ENCODE data around the gene DCTN4.
"Not testable (repeated sequence)": the region's sequence is repeated elsewhere in the genome, so short reads cannot be mapped to it uniquely, and the experiment has no call there.

DCTN4 gene

GRCh38 chr5:150758531-150759333 lies at the start of gene DCTN4:
Gene DCTN4 (minus strand): TSS chr5:150759017. CDS start chr5:150758993, 24 bp downstream.
- Histone ChIP-seq H3K27ac (ENCODE audit: low read depth, low read length) (peak within 1 kb of the TSS; percentile 90), H3K79me2 (ENCODE audit: control insufficient read depth, insufficient read depth, low read length, unreplicated experiment) (peaks cover 44% of the 10 kb centered on the region), H3K27me3 (ENCODE audit: insufficient read depth, low read length) (no peaks in the 10 kb centered on the region), H3K4me1 (ENCODE audit: control insufficient read depth, insufficient read depth, low read length, unreplicated experiment) (peaks cover 25% of the 10 kb centered on the region), H3K36me3 (ENCODE audit: insufficient read depth, low read length) (peaks cover 18% of the 10 kb centered on the region), H2AFZ (ENCODE audit: low read length, unreplicated experiment) (peak within 1 kb of the TSS; percentile 99), H3K4me3 (ENCODE audit: low read depth, low read length) (peak within 1 kb of the TSS; percentile 91)

- Histone ChIP-seq H3K4me1 (ENCODE audit: control insufficient read depth, insufficient read depth, low read length, unreplicated experiment) (peaks cover 7% of the 10 kb centered on the region), H3K79me2 (ENCODE audit: control insufficient read depth, insufficient read depth, low read length, unreplicated experiment) (no peaks in the 10 kb centered on the region), H2AFZ (ENCODE audit: low read length, unreplicated experiment) (no peak overlapping the region)
Measured at GRCh38 chr5:150804388-150804787, 45.6 kb upstream of the DCTN4 start.

GRCh38 chr5:150801117-150801927 lies 42.5 kb upstream of the DCTN4 start:
- H3K27me3 ChIP-seq (ENCODE audit: insufficient read depth, low read length) = no peaks in the 10 kb centered on the region
- peaks cover 7% of the 10 kb centered on the region for H3K36me3 ChIP-seq (ENCODE audit: insufficient read depth, low read length)
- peak overlapping the region; percentile 44 for H3K4me3 ChIP-seq (ENCODE audit: low read depth, low read length)
- peaks cover 7% of the 10 kb centered on the region for H3K79me2 ChIP-seq (ENCODE audit: control insufficient read depth, insufficient read depth, low read length, unreplicated experiment)
- peak overlapping the region; percentile 58 for H2AFZ ChIP-seq (ENCODE audit: low read length, unreplicated experiment)
- H3K4me1 ChIP-seq (ENCODE audit: control insufficient read depth, insufficient read depth, low read length, unreplicated experiment) = peaks cover 10% of the 10 kb centered on the region
- peak overlapping the region; percentile 17 for H3K27ac ChIP-seq (ENCODE audit: low read depth, low read length)

More at GRCh38 chr5:150804388-150804787, 45.6 kb upstream of the DCTN4 start:
- Histone ChIP-seq H3K27ac (ENCODE audit: low read depth, low read length) (no peak overlapping the region), H3K36me3 (ENCODE audit: insufficient read depth, low read length) (no peaks in the 10 kb centered on the region), H3K4me3 (ENCODE audit: low read depth, low read length) (no peak overlapping the region), H3K27me3 (ENCODE audit: insufficient read depth, low read length) (no peaks in the 10 kb centered on the region)

GRCh38 chr5:150797384-150797783 lies 38.6 kb upstream of the DCTN4 start:
- Histone ChIP-seq H3K27ac (ENCODE audit: low read depth, low read length) (no peak overlapping the region), H3K79me2 (ENCODE audit: control insufficient read depth, insufficient read depth, low read length, unreplicated experiment) (peaks cover 45% of the 10 kb centered on the region), H3K36me3 (ENCODE audit: insufficient read depth, low read length) (peaks cover 28% of the 10 kb centered on the region), H3K27me3 (ENCODE audit: insufficient read depth, low read length) (no peaks in the 10 kb centered on the region), H3K4me3 (ENCODE audit: low read depth, low read length) (no peak overlapping the region), H2AFZ (ENCODE audit: low read length, unreplicated experiment) (no peak overlapping the region), H3K4me1 (ENCODE audit: control insufficient read depth, insufficient read depth, low read length, unreplicated experiment) (peaks cover 11% of the 10 kb centered on the region)

- no peaks in the 10 kb centered on the region for H3K27me3 ChIP-seq (ENCODE audit: insufficient read depth, low read length)
- H2AFZ ChIP-seq (ENCODE audit: low read length, unreplicated experiment) = no peak overlapping the region
- peaks cover 28% of the 10 kb centered on the region for H3K36me3 ChIP-seq (ENCODE audit: insufficient read depth, low read length)
- peaks cover 27% of the 10 kb centered on the region for H3K4me1 ChIP-seq (ENCODE audit: control insufficient read depth, insufficient read depth, low read length, unreplicated experiment)
- no peak overlapping the region for H3K27ac ChIP-seq (ENCODE audit: low read depth, low read length)
- H3K4me3 ChIP-seq (ENCODE audit: low read depth, low read length) = no peak overlapping the region
- H3K79me2 ChIP-seq (ENCODE audit: control insufficient read depth, insufficient read depth, low read length, unreplicated experiment) = peaks cover 68% of the 10 kb centered on the region
Measured at GRCh38 chr5:150794927-150795326, 36.1 kb upstream of the DCTN4 start.

GRCh38 chr5:150793423-150793888 lies 34.6 kb upstream of the DCTN4 start:
- H3K36me3 ChIP-seq (ENCODE audit: insufficient read depth, low read length) = peaks cover 28% of the 10 kb centered on the region
- H3K27me3 ChIP-seq (ENCODE audit: insufficient read depth, low read length) = not testable (repeated sequence)

GRCh38 chr5:150791536-150791935 lies 32.7 kb upstream of the DCTN4 start:
- Histone ChIP-seq H3K27ac (ENCODE audit: low read depth, low read length) (peak overlapping the region; percentile 93), H3K27me3 (ENCODE audit: insufficient read depth, low read length) (no peaks in the 10 kb centered on the region), H3K4me3 (ENCODE audit: low read depth, low read length) (peak overlapping the region; percentile 69; the same call in 1 of the 2 replicates), H3K36me3 (ENCODE audit: insufficient read depth, low read length) (peaks cover 26% of the 10 kb centered on the region), H2AFZ (ENCODE audit: low read length, unreplicated experiment) (no peak overlapping the region), H3K4me1 (ENCODE audit: control insufficient read depth, insufficient read depth, low read length, unreplicated experiment) (peaks cover 53% of the 10 kb centered on the region), H3K79me2 (ENCODE audit: control insufficient read depth, insufficient read depth, low read length, unreplicated experiment) (peaks cover 96% of the 10 kb centered on the region)

More at GRCh38 chr5:150793423-150793888, 34.6 kb upstream of the DCTN4 start:
- H2AFZ ChIP-seq (ENCODE audit: low read length, unreplicated experiment); H3K27ac ChIP-seq (ENCODE audit: low read depth, low read length); H3K4me3 ChIP-seq (ENCODE audit: low read depth, low read length): not testable (repeated sequence)
- H3K4me1 ChIP-seq (ENCODE audit: control insufficient read depth, insufficient read depth, low read length, unreplicated experiment) = peaks cover 41% of the 10 kb centered on the region
- peaks cover 83% of the 10 kb centered on the region for H3K79me2 ChIP-seq (ENCODE audit: control insufficient read depth, insufficient read depth, low read length, unreplicated experiment)

GRCh38 chr5:150789943-150790611 lies 31.3 kb upstream of the DCTN4 start:
- Histone ChIP-seq H3K4me1 (ENCODE audit: control insufficient read depth, insufficient read depth, low read length, unreplicated experiment) (peaks cover 57% of the 10 kb centered on the region), H2AFZ (ENCODE audit: low read length, unreplicated experiment) (no peak overlapping the region), H3K36me3 (ENCODE audit: insufficient read depth, low read length) (peaks cover 20% of the 10 kb centered on the region), H3K27me3 (ENCODE audit: insufficient read depth, low read length) (no peaks in the 10 kb centered on the region), H3K27ac (ENCODE audit: low read depth, low read length) (peak overlapping the region; percentile 93), H3K4me3 (ENCODE audit: low read depth, low read length) (peak overlapping the region; percentile 69), H3K79me2 (ENCODE audit: control insufficient read depth, insufficient read depth, low read length, unreplicated experiment) (peaks cover 96% of the 10 kb centered on the region)

- Histone ChIP-seq H3K27ac (ENCODE audit: low read depth, low read length) (peak overlapping the region; percentile 93), H3K79me2 (ENCODE audit: control insufficient read depth, insufficient read depth, low read length, unreplicated experiment) (peaks cover 95% of the 10 kb centered on the region), H3K27me3 (ENCODE audit: insufficient read depth, low read length) (no peaks in the 10 kb centered on the region), H3K4me3 (ENCODE audit: low read depth, low read length) (peak overlapping the region; percentile 48), H3K36me3 (ENCODE audit: insufficient read depth, low read length) (peaks cover 17% of the 10 kb centered on the region), H3K4me1 (ENCODE audit: control insufficient read depth, insufficient read depth, low read length, unreplicated experiment) (peaks cover 58% of the 10 kb centered on the region), H2AFZ (ENCODE audit: low read length, unreplicated experiment) (no peak overlapping the region)
Measured at GRCh38 chr5:150789450-150789849, 30.6 kb upstream of the DCTN4 start.

- Histone ChIP-seq H3K36me3 (ENCODE audit: insufficient read depth, low read length) (peaks cover 17% of the 10 kb centered on the region), H3K27ac (ENCODE audit: low read depth, low read length) (peak overlapping the region; percentile 93), H3K79me2 (ENCODE audit: control insufficient read depth, insufficient read depth, low read length, unreplicated experiment) (peaks cover 95% of the 10 kb centered on the region), H3K4me1 (ENCODE audit: control insufficient read depth, insufficient read depth, low read length, unreplicated experiment) (peaks cover 62% of the 10 kb centered on the region), H3K27me3 (ENCODE audit: insufficient read depth, low read length) (no peaks in the 10 kb centered on the region), H3K4me3 (ENCODE audit: low read depth, low read length) (peak overlapping the region; percentile 48), H2AFZ (ENCODE audit: low read length, unreplicated experiment) (no peak overlapping the region)
Measured at GRCh38 chr5:150788977-150789376, 30.2 kb upstream of the DCTN4 start.

Measured in ACC112 (cell line).